SHP77 treated with DMSO at 0.1 percent for 48 hours (cell line): ENCODE results near the gene FNDC3B.

Source experiments
- DNase-seq: peaks from one replicate; lab custom pipeline; 2025; lab: John Stamatoyannopoulos, UW

Gene FNDC3B

GRCh38 chr3:172402892-172403643 lies 363.7 kb downstream of the FNDC3B start:
- DNase-seq: no peak

- no peak for DNase-seq
These were observed 365.0 kb downstream of the FNDC3B start for GRCh38 chr3:172404237-172404962.

- DNase-seq: no peak
These were observed 366.5 kb downstream of the FNDC3B start for GRCh38 chr3:172405914-172406313.

GRCh38 chr3:172407872-172408271 lies 368.5 kb downstream of the FNDC3B start:
- DNase-seq: no peak

- DNase-seq: no peak
These were observed 371.5 kb downstream of the FNDC3B start for GRCh38 chr3:172410702-172411477.

GRCh38 chr3:172411478-172411947 lies 372.1 kb downstream of the FNDC3B start:
- no peak for DNase-seq

GRCh38 chr3:172415323-172415722 lies 375.9 kb downstream of the FNDC3B start:
- DNase-seq: no peak

GRCh38 chr3:172437713-172438112 lies 398.3 kb downstream of the FNDC3B start:
- DNase-seq: no peak

GRCh38 chr3:172438186-172438585 lies 398.8 kb downstream of the FNDC3B start:
- no peak for DNase-seq

GRCh38 chr3:172441581-172441980 lies 402.2 kb downstream of the FNDC3B start:
- DNase-seq: no peak

- no peak for DNase-seq
These were observed 403.2 kb downstream of the FNDC3B start for GRCh38 chr3:172442606-172443005.

- no peak for DNase-seq
These were observed 405.4 kb downstream of the FNDC3B start for GRCh38 chr3:172444821-172445220.

GRCh38 chr3:172446198-172446597 lies 406.8 kb downstream of the FNDC3B start:
- no peak for DNase-seq

- no peak for DNase-seq
These were observed 408.5 kb downstream of the FNDC3B start, which contains the start of gene GHSR for GRCh38 chr3:172447611-172448579. Gene GHSR, minus strand, starts transcription at chr3:172448456. Its CDS starts 43 bp downstream, at chr3:172448413.

- DNase-seq: no peak
These were observed 409.5 kb downstream of the FNDC3B start for GRCh38 chr3:172448661-172449465.

GRCh38 chr3:172449466-172450149 lies 410.2 kb downstream of the FNDC3B start:
- DNase-seq: no peak
